ENCODE data around the gene MYLK3.

DNA sequence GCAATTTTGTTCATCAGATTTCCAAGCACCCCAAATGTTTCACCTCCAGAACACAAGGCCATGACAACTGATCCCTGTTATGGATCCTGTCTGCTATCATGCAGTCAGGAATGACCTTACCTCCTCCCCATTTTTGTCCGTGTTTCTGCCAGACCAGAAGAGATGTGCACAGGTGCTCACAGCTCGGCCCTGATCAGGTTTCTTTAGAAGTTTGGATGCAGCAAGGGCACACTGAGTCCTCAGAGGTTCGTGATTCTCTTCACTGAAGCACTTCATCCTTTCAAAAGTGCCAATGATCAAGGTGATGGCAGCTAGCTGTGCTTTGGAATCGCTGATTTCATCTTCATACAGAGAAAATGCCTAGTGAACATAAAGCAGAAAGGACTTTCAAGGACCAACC, 86.0 kb downstream of the MYLK3 start:
- TF ChIP-seq GATA2 (IDR thresholded peaks at IDR 0.05; ENCODE audit: low read depth, low read length) (no peak), GATA3 (IDR thresholded peaks at IDR 0.05; ENCODE audit: low read depth, low read length) (no peak)
